NCI-H128 (cell line): ENCODE measurements around the gene MAP4K3.

ENCODE experiments used
- DNase-seq: peaks from one replicate; lab custom pipeline; 2025; ENCODE audit not compliant: unreplicated experiment; lab: John Stamatoyannopoulos, UW

Gene MAP4K3

DNA sequence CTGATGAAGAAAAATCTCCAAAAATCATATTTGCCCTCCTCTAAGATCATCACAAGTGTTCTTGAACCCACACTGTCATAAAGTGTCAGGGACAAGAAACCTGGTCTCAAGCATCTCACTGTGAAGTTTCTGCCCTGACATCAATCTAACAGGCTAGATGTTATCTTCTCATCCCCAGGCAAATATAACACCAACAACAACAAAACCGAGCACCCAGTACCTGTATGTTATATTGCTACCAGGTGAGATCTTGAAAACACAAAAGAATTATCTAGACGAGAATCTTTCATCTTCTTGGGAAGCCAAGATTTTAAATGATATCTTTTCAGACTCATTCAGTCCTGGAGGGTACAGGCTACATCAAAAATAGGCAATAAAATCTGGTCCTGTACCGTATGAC lies 8.8 kb upstream of the MAP4K3 start:
- no peak for DNase-seq

DNA sequence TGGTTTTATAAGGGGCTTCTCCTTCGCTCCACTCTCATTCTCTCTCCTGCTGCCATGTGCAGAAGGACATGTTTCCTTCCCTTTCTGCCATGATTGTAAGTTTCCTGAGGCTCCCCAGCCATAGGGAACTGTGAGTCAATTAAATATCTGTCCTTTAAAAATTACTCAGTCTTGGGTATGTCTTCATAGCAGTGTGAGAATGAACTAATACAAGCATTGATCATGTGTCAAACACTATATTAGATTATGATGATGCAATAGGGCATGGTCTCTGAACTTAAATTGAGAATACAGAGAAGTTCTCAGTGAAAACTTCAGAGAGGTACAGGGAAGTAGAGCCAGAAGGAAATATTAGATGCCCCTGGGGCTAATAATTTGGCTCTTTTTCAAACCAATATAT lies 5.9 kb upstream of the MAP4K3 start:
- DNase-seq: no peak

DNA sequence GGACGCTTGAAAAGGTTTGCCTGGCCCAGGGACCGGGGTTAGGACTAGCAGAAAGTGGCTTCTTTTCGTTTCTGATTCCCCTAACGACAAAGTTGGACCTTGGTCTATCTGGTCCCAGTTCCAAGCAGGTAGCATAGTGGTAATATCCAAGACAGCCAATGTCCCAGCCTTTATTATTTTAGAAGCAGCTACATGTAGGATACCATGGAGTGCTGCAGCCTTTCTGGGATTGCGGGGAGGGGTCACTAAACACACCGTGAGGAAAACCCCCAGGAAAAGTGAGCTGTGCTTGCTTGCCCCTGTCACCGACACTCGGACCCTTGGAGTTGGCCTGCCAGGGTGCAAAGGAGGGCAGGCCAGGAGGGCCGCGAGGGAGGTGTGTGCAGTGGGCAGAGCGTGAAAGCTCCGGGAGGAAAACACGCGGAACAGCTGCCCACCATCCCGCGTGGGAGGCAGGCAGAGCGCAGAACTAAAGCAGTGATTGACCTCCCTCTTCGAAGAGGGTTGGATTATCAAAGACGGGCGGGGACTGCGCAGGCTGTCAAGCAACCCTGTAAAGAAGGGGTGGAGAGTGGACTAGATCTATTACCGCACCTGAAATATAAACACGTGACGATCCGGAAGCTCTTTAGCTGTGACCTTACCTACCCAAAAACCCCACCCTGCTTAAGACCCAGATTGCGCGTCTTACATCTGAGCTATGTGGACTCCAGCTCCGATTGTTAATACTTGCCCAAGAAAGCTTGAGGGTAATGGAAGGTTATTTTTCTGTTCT lies 624 bp upstream of the MAP4K3 start:
- no peak for DNase-seq

DNA sequence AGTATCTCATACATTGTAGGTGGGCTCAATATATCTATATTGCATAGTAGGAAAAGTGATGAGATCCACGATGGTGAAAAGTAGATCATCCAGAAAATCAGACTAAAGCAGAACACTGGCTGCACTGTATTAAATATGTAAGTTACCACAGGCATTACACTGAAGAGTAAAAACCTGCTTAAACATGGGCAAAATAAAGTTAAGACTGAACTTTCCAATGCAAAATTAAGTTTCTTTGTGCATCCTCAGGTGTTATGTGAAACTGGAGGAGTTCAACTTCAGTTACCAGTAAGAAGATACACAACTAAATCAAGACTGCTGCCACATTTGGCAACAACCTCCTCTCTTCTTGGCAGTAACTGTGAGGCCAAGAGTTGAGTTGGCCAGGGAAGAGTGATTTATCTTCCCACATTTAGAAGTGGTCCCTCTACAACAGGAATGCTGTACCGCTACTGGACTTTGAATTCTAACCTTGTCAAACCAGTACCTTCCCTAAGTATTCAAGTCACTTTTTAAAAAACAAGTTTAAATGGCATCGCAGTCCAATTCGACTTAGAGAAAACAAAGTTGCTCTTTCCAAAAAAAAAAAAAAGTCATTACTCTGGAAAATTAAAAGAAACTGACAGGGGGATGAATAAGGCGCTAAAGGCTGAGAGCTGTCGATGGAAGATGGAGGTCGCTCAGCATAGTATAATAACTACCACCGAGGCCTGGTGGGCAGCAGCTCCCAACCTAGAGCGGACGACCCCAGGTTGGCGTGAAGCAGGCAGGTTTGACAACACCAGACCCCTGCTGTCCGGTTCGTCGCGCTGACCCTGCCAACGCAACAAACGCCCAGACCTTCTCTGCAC lies 1.1 kb downstream of the MAP4K3 start:
- no peak for DNase-seq

DNA sequence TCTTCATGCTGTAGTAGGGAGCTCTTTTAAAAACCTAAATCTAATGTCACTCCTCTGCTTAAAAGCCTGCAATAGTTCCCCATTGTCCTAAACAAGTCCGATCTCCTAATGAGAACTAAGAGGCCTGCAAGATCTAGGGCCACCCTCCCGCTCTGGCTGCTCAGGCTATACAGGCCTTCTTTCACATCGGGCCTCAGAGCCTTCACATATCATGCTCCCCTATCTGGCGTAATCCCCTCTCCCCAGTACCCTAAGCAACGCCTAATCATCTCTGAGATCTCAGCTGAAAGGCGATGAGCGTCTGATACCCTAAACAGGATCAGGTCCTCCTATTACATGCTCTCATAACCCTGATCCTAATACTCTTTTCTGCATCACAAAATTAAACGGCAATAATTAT lies 1.9 kb downstream of the MAP4K3 start:
- DNase-seq: no peak

DNA sequence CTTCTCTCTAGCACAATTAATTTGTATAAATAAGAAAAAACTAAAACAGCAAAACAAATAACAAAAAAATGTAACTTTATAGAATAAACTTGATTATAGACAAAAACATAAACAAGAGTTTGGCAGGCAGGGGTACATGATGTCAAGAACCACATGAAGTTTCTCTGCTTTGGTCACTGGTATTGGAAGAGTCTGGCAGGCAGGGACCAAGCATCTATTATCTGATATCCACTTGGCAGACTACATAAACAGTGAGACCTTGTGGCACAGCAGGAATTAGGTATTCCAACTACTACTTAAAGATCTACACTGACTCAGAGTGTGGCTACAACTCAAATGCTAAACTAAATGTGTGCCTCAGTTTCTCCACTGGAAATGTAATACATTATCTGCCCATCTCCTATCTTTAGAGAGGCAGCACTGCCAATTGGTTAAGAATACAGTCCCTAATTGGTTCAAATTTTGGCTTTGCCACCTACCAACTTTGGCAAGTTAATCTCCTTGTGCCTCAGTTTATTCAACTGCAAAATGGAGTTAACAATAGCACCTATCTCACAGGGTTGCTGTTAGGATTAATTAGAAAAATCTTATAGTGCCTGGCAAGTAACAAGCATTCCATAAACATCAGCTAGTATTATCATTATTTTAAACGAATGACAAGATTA lies 2.7 kb downstream of the MAP4K3 start:
- no peak for DNase-seq

DNA sequence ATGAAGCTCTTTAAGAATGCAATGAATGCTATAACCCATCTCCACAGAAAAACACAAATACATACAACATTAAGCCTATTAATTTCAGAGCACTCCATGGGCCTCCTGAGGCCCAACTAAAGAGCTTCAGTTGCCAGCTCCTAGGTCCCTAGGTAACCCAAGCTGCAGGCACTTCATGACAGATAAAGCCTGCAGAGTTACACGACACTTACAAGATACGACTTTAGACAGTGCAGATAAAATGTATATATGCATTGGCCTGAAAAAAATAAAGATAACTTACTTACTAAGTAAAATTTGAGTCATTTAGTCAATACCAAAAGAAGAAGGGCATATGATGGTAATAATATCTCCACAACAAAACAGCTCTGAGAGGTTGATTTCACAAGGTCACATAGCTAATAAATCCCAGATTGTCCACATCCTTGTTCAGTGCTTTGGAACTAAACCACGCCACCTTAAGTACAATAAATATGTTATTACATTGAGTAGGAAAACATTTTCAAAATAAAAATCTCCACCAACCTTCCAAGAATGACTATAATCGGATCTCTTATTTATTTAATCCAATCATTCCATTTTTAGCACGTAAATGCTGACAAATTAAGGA lies 3.4 kb downstream of the MAP4K3 start:
- no peak for DNase-seq

DNA sequence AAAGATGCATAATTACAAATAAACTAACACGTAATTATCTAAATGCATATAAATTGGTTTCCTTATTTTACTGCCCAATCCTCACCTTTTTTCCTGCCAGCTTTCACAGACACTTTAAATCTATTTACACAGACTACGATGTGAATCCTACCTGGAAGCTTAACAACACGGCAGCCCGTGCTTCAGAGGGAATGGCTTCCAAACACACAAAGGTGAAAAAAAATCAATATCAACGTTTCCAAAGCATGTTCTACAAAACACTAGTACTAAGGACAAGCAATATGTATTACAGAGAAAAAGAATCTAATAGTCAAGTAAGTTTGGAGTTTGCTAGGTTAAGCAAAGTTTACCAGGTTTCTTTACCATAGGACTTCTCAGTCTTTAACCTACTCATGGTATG lies 4.4 kb downstream of the MAP4K3 start:
- DNase-seq: no peak

DNA sequence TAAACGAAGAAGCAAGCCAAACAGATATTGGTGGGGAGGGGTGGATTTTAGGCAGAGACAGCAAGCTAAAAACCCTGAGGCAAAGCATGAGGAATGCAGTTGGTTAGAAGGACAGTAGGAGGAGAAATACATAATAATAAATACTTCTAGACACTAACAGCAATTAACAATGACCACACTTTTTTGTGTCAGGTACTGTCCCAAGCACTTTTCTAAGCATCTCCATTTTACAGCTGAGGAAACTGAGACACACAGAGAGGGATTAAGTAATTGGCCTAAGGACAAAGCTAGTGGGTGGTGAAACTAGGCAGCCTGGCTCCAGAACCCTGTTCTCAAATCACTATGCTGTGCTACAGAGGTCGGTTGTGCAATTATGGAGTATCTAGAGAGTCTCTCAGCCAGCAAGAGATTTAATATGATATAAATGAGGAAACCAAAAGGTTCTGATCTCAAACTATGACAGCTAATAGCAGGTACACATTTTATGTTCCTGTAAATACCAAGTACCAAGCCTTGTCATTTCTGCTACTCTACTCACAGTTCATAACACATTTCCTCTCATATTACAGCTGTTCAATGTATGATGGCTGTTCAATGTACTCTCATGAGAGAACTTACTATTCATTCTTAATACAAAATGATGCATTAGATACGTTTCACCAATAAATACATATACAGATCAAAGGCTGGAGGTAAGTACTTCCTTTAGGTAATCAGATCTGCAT lies 5.3 kb downstream of the MAP4K3 start:
- DNase-seq: no peak

DNA sequence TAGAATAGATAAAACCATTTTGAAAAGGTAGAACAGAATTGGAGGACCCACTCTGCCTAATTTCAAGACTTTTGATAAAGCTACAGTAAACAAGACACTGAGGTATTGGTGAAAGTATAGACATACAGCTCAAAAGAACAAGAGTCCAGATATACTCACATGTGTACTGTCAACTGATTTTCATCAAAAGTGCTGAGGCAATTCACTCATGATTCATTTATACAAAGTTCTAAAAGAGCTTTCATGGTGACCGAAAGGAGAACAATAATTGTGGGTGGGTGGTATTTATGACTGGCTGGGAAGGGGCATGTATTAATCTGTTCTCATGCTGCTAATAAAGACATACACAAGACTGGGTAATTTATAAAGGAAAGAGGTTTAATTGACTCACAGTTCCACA lies 7.3 kb downstream of the MAP4K3 start:
- DNase-seq: no peak

DNA sequence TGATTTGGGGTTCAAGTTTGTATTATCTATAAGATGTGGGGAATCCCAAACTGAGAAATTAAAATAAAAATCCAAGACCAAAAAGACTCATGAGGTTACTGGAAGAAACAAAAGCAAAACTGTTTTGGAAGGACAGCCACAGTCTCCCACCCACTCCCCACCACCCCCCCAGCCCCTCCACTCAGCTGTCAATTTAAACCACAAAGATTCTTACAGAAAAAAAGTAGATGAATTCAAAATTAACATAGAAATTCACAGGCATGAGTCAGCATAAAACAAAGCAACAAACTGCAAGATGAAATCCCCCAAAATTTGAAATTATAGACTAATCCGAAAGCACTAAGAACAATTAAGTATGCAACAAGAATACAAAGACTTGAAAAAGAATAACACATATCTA lies 12.1 kb downstream of the MAP4K3 start:
- no peak for DNase-seq

DNA sequence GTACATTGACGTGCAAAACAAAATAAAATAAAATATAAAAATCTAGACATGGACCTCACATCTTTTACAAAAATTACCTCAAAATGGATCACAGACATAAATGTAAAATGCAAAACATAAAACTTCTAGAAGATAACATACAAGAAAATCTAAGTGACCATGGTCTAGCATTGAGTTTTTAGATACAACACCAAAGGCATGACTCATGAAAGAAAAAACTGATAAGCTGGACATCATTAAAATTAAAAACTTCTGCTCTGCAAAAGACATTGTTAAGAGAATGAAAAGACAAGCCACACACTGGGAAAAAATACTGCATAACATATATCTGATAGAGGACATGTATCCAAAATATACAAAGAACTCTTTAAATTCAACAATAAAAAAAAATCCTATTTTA lies 14.4 kb downstream of the MAP4K3 start:
- DNase-seq: no peak

DNA sequence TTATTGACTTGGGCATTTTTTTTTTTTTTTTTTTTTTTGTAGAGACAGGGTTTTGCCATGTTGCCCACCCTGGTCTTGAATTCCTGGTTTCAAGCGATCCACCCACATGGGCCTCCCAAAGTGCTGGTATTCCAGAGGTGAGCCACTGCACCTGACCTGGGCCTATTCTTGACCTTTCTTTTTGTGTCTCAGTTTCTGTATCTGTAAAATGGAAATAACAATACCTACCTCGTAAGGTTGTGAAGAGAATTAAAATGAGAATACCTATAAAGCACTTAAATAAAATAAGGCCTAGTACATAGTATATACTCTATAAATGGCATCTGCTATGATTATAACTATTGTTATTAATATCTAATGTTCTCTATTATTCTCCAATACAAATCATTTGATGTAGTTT lies 15.7 kb downstream of the MAP4K3 start:
- no peak for DNase-seq

DNA sequence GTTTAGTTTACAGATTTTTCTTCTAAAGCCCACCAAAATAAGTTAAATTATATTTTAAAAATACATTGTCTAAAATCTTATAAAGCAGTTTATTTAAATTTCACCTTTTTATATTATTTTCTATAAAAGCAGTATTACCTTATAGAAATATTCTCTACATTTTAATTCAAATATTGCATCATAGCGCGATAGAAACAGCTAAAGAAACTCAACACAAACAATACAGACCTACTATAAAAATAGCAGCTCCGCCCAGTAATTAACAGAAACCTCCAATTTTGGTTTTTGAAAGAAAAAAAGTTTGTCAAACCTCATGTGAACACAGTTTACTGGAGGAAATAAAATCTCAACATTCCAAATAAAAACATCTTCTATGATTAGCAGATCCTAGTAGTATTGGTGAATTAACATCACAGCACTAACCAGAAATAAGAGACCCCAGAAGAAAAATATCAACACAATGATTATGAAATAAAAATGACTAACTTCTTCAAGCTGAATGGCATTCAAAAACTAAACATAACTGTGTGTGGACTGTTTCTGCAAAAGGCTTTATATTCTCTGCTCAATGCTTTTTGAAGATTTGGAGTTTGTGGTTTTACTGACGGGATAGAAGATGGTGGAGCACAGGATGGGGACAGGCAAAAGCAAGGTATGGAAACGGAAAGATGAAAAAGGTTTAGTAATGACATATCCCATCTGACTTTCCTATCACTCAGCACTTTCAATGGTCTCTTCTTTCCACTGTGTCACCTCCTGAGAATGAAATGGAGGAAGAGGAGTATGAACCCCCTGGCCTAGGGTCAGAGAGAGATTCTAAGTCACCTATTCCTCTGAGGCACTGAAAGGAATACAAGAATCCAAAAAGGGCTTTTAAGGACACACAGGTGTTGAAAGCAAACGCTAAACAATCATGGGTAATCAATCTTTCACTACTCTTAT lies 17.5 kb downstream of the MAP4K3 start:
- DNase-seq: no peak

DNA sequence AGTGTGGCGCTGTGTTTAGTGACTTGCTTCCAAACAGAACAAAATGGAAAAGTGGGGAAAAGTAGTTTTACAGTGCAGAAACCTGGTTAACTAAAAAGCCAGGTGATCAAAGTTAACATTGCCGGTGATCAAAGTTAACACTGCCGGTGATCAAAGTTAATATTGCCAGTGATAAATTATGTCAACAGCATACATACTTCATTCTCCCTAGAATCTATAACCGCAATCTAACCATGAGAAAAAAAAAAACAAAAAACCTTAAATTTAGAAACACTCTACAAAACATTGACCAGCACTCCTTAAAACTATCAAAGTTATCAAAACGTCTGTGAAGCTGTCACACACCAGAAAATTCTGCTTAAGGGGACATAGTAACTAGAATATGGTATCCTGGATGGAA lies 18.6 kb downstream of the MAP4K3 start:
- DNase-seq: no peak

DNA sequence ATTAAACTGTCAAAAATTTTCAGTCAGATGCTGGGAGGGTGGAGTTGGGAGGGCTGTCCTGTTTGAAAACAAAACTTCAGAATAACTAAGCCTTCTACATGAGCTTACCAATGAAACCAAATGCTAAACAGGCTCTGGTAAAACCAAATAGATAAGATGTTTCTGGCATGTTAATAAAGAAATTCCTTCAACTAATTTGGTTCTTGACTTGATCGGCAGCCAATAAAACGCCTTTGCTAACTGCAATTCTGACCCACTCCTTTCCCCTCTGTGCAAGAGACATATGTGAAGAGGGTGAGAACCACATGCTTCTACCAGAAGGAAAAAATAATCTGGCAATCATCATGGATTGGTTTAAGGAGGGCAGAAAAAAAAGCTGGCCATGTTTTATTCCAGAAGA lies 20.9 kb downstream of the MAP4K3 start:
- DNase-seq: no peak

DNA sequence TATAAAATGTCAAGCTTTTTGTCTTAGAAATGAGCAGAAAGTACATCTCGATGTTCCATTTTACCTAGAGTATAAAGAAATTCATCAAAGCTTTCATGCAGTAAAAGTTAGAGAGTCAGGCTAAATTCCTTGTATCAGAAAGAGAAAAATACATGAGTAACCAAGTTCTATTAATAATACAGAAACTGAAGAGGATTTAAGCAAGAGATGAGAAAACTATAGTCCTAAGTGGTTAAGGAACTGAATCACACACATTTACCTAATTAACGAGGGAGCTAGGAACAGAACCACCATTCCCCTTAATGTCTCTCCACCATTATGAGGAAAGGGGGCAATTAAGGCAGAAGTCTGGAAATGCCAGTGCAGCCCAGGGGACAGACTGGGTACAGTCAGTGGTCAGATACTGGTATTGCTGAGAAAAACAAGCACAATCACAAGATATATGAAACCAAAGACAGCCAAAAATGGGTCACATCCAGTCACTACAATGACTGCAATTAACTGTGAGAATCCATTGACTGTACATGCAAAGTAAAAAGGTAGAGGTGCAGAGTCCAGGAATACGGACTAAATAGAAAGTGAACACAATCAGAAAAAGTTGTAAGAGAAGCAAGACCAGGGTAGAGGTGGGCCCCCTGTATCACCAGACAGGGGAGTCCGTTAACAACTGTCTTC lies 23.9 kb downstream of the MAP4K3 start:
- DNase-seq: no peak

DNA sequence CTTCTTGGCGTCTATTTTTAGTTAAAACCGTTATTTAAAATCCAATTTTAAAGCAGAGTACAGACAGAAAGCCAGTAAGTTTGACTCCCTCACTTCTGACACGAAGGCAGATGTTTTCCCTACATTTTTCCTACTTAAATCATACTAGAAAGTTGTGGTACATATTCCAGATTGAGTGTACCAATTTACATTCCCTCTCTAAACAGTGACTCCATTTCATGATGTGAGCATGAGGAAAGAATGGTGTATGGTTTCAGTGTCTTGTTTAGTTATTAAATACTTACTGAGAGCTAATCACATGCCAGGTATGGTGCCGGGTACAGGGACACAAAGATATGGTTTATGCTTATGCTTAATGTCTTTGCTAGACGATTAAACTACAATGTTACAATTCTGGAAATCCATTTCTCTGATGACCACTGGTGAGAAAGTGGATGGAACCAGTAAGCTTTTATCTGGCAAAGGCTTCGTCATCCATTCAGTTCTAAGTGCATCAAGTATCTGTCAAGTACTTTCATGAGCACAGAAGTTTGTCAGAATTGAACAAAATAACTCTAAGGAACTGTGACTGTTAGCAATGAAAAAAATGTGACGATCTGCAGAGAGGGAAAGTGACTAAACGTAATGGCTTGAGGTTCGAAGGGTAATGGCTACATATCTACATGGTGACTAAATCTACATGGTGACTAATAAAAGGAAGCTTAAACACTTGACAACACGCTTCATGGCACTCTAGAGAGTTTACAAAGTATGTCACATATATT lies 25.7 kb downstream of the MAP4K3 start:
- DNase-seq: no peak
